ENCODE results near the gene KRTAP5-9.
"Not testable (repeated sequence)": the region's sequence is repeated elsewhere in the genome, so short reads cannot be mapped to it uniquely, and the experiment has no call there.

KRTAP5-9 gene

GRCh38 chr11:71534711-71535608, 13.3 kb upstream of the KRTAP5-9 start:
- DNase-seq (ENCODE audit: low read depth): not testable (repeated sequence)

GRCh38 chr11:71535825-71536224, 12.4 kb upstream of the KRTAP5-9 start:
- DNase-seq (ENCODE audit: low read depth): no peak

GRCh38 chr11:71537537-71537936, 10.7 kb upstream of the KRTAP5-9 start:
- no peak for DNase-seq (ENCODE audit: low read depth)

- DNase-seq (ENCODE audit: low read depth): not testable (repeated sequence)
Measured at GRCh38 chr11:71537977-71538665, 10.1 kb upstream of the KRTAP5-9 start, which contains the start of gene KRTAP5-8. TSS of gene KRTAP5-8 (plus strand) at chr11:71538025. CDS start at chr11:71538056, 31 bp downstream.

GRCh38 chr11:71538666-71538990, 9.6 kb upstream of the KRTAP5-9 start:
- no peak for DNase-seq (ENCODE audit: low read depth)

GRCh38 chr11:71539017-71539416, 9.2 kb upstream of the KRTAP5-9 start:
- DNase-seq (ENCODE audit: low read depth): no peak

DNA sequence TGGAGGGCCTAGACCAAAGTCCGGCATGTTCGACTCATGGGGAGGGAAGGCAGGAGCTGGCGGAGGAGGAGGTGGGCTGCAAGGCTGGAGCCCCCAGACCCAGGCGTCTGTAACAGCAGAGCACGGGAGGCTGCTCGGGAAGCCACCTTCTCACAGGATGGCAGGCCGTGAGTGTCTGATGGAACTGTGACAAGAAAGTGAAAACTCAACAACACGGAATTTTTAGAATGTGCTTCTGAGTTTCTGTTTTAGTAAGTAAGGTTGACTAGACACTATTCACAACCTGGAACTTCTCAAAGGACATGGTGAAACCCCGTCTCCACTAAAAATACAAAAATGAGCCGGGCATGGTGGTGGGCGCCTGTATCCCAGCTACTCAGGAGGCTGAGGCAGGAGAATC, 8.2 kb upstream of the KRTAP5-9 start:
- not testable (repeated sequence) for DNase-seq (ENCODE audit: low read depth)

DNA sequence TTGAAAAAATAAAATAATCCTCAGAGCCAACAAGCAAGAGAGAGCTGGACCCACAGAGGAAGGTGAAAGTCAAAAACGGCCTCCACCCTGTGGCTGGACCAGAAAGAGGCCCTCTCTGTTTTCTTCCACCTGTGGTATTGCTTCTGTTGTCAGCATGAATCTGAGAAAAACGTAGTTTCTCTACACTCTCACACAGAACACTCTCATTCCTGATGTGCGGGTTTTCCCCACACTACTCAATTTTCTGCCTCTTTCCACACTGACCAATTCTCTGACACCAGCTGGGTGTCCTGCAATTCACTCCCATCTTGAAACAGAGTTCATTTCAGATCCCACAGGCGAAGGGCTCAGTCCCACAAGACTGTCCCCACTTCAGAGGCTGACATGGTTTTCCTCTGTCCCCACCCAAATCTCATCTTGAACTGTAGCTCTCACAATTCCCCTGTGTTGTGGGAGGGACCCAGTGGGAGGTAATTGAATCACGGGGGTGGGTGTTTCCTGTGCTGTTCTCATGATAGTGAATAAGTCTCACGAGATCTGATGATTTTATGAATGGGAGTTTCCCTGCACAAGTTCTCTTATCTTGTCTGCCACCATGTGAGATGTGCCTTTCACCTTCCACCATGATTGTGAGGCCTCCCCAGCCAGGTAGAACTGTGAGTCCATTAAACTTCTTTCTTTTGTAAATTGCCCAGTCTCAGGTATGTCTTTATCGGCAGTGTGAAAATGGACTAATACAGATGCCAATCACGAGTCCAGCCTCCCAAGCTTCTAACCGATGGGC, 7.5 kb upstream of the KRTAP5-9 start:
- DNase-seq (ENCODE audit: low read depth): not testable (repeated sequence)

DNA sequence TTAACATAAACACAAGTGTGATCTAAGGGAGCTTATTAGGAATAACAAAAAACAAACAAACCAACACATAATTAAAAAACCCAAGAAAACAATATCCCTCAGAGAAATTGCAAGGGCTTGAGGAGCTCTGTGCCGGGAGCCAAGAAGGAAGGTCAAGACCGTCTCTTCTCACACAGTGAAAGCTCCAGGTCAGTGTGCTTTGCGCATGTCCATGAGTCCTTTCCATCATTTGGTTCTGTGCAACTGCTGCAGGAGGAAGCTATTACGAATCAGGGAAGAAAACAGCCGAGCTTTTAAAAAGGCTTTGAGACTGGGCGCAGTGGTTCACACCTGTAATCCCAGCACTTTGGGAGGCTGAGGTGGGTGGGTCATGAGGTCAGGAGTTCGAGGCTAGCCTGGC, 5.8 kb upstream of the KRTAP5-9 start:
- DNase-seq (ENCODE audit: low read depth): no peak

GRCh38 chr11:71542879-71543777, 5.1 kb upstream of the KRTAP5-9 start:
- DNase-seq (ENCODE audit: low read depth): no peak

GRCh38 chr11:71543866-71544265, 4.4 kb upstream of the KRTAP5-9 start:
- no peak for DNase-seq (ENCODE audit: low read depth)

DNA sequence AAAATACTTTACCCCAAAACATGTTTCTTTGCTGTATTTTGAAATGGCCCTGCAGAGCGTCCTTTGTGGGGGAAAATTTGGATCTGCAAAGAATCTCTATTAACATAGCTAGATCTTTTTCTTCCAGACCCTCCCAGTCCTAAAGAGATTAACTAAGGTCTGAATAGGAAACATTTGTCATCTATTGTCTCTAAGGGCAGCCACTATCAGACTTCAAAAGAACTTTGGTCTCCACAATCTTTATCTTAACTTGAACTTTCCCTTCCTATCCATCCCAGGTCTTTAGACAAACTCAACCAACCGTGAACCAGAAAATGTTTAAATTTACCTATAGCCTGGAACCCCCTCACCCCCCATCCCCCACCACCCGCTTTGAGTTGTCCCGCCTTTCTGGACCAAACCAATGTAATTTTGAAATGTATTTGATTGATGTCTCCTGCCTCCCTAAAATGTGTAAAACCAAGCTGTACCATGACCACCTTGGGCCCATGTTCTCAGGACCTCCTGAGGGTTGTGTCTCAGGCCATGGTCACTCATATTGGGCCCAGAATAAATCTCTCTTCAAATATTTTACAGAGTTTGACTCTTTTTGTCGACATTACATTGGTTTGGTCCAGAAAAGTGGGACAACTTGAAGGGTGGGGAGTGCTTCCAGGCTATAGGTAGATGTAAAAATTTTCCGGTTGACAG, 3.5 kb upstream of the KRTAP5-9 start:
- DNase-seq (ENCODE audit: low read depth): no peak

GRCh38 chr11:71545405-71545966, 2.7 kb upstream of the KRTAP5-9 start:
- DNase-seq (ENCODE audit: low read depth): no peak

- no peak for DNase-seq (ENCODE audit: low read depth)
Measured at GRCh38 chr11:71548716-71549151, 514 bp downstream of the KRTAP5-9 start.

GRCh38 chr11:71551711-71552110, 3.5 kb downstream of the KRTAP5-9 start:
- no peak for DNase-seq (ENCODE audit: low read depth)

GRCh38 chr11:71554996-71555395, 6.8 kb downstream of the KRTAP5-9 start:
- DNase-seq (ENCODE audit: low read depth): no peak

DNA sequence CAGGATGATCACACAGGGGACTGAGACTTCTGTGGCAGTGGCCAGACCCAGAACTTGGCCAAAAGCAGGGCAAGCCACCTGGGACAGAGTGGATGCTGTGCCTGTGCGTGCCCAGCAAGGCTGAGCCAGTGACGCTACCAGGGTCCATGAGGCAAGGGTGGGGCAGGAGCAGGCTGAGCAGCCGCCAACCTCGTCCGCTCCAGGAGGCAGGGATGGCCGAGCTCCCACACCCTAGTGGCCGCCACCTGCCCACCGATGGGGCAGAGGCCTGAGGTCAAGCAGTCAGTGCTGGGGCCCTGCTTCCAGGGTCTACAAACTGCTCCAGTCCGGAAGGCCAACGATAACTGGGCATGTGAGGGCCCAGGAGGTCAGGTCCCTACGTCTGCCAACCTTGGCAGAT, 7.3 kb downstream of the KRTAP5-9 start:
- no peak for DNase-seq (ENCODE audit: low read depth)

DNA sequence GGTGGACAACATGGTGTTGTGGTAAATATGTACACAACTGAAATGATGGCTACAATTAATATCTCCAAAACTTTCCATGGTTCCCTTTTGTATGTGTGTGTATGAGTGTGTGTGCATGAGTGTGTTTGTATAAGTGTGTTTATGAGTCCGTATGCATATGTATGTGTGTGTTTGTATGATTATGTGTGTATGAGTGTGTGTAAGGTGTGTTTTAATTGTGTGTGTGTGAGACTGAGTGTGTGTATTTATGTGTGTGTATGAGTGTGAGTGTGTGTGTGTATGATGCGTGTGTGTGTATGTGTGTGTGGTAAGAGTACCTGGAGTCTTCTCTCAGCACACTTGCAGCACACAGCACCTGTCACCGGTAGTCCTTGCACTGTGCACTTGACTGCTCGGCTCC, 7.8 kb downstream of the KRTAP5-9 start:
- no peak for DNase-seq (ENCODE audit: low read depth)

GRCh38 chr11:71557257-71557656, 9.0 kb downstream of the KRTAP5-9 start:
- no peak for DNase-seq (ENCODE audit: low read depth)

DNA sequence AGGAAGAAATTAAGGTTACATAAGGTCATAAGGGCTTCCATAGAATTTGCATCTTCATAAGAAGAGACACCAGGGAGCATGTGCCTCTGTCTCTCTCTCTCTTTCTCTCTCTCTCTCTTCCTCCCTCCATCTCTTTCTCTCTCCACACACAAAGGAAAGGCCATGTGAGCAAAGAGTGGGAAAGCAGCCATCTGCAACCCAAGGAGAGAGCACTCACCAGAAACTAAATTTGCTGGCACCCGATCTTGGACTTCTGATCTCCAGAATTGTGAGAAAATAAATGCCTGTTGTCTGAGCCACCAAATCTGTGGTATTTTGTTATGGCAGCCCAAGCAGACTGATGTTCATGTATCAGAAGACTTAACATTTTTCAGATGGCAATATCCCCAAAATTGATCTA, 10.8 kb downstream of the KRTAP5-9 start:
- no peak for DNase-seq (ENCODE audit: low read depth)

DNA sequence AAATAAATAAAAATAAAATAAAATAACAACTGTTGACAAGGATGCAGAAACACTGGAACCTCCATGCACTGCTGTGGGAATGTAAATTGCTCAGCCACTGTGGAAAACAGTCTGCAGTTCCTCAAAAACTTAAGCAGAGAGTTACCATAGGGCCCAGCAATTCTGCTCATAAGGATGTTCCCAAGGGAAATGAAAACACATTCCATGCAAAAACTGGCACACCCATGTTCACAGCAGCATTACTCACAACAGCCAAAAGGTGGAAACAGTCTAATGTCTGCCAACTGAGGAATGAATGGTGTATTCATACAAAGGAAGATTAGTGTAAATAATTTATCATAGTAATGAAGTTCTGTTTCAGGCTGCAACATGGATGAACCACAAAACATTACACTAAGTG, 13.9 kb downstream of the KRTAP5-9 start:
- DNase-seq (ENCODE audit: low read depth): no peak
